GM19455 (cell line): Measurements from ENCODE around the gene ELOVL6.
"Not testable (repeated sequence)": the region's sequence is repeated elsewhere in the genome, so short reads cannot be mapped to it uniquely, and the experiment has no call there.

Experiments used
- ATAC-seq: cut with Tn5 transposase; IDR thresholded peaks from one replicate; pipeline ENCODE4 v1.9.1; 2021; ENCODE audit not compliant: unreplicated experiment

Gene ELOVL6

DNA sequence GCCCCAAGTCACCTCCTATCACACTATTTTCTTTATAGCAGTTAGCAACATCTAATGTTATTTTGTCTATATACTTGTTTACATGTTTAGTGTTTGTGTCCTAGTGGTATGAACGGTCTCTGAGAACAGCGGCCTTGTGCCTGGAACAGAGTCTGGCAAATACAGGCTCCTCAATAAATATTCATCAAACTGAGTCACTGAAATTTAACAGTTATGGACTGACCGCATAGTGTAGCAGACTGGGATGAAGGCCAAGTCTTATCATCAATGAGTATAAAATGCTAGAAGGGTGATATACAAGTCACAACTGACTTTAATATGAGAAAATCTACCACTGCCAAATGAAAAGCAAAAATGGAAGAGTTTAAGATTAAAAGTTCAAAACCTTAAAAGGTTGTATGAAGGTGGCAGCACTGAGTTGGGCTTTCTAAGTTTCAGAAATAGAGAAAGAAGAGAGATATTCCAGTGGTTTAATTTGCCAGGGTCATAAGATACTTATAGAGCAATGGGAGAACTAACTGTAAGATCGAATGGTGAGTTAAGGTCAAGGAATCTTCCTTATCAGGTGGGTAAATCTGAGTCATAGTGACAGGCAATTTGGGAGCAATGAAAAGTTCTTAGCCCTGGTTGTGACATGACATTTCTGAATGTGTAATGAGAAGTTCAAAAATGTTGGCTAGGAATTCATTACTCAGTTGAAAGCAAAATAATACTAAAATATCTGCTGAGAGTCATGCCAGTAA, 34.9 kb downstream of the ELOVL6 start:
- no peak for ATAC-seq

DNA sequence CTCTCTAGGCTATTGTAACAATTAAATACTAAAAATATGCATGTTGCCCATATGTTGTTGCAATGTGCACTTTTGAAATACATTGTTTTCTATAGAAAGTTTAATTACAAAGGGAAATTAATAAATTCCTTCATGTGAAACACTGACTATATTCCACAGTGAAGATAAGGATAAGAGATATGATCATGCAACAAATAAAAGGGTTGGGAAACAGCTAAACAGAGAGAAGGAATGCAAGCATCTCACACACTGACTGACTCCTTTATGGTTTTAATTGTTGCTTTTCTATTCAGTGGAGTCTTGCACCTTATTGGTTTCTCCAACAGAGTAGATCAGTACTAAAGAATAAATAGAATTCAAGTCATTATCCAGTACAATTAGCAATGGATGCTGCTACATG, 37.8 kb downstream of the ELOVL6 start:
- no peak for ATAC-seq

DNA sequence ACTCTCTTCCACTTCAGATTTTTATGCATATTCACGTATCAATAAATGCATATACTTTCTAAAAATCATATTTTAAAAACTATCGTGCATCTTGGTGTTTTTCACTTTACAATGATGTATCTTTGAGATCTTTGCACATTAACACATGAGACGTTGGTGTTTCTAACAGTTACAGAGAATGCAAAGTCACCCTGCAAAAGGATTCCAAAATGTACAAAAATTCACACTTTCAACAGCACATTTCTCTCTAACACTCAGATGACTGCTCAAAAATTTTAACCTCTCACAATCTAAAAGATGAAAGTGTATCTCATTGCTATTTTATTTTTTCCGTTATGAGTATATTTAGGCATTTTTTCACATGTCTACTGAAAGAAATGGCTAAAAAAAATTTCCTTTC, 38.9 kb downstream of the ELOVL6 start:
- ATAC-seq = no peak

DNA sequence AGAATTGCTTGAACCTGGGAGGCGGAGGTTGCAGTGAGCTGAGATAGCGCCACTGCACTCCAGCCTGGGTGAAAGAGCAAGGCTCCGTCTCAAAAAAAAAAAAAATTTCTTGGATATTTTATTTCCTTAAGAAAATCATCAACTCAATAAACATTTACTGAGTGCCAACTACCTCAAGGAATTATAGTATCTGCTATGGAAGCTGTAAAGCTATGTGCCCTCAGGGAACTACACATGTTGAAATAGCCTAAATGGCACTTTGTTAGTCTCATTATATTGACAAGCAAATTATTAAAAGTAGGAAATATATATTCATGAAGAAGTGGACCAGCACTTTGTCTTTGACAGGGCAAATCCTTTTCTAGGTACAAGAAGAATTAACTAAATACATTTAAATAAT, 40.8 kb downstream of the ELOVL6 start:
- ATAC-seq = no peak

DNA sequence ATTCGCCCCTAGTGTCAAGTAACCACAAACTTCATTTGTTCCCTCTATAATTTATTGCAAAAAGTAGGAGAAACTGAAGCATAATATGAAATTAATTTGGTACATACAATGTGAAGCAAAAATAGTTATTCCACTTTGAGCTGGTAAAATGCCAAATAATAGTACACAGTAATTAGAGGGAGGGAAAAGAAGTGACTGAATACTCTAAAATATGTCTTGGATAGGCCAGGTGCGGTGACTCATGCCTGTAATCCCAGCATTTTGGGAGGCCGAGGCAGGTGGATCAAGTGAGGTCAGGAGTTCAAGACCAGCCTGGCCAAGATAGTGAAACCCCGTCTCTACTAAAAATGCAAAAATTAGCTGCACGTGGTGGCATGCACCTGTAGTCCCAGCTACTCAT, 41.2 kb downstream of the ELOVL6 start:
- not testable (repeated sequence) for ATAC-seq

DNA sequence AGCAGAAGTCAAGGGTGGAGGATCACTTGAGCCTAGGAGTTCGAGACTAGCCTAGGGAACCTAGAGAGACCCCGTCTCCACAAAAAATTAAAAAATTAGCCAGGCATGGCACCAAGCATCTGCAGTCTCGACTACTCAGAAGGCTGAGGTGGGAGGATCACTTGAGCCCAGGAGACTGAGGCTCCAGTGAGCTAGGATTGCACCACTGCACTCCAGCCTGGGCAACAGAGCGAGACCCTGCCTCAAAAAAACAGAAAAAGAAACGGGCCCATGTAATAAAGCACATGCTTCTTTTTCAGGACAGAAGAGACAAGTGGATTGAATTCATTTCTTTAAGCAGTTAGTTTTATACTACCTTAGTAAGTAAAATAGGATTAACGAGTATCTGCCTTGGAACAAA, 42.0 kb downstream of the ELOVL6 start:
- ATAC-seq = no peak

DNA sequence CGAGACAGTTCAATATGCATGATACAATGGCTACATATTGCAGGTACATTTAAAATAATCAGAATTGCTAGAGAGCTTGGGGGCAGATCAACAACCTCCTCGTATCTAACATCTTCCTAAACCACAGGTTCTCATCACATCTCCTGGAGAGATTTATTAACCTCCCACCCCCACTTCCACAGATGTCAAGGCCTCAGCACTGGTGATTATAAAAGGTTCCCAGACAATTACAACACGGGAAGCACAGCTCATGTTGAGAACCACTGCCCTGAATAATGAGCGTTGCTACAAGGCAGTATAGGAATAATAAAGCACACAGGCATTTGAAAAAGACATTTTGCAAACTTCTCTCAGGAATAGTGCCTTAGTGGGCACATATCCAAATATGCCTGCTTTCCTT, 42.8 kb downstream of the ELOVL6 start:
- ATAC-seq = no peak

DNA sequence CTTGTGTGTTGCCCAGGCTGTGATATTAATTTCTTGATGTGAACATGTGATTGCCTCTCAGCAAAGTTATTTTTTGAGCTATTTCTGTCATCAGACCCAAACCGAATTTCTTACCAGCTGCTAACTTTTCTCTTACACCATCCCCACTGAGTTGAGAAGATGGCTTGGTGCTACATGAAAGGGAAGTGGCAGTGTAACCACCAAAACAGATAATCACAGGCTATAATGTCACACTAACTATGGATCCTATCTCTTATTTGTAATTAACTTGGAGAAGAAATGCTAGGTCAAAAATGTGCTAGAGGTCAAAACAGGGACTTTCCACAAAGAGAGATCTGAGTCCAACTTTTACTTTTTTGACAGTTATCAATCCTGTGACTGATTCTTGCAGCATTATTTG, 43.8 kb downstream of the ELOVL6 start:
- ATAC-seq = no peak

DNA sequence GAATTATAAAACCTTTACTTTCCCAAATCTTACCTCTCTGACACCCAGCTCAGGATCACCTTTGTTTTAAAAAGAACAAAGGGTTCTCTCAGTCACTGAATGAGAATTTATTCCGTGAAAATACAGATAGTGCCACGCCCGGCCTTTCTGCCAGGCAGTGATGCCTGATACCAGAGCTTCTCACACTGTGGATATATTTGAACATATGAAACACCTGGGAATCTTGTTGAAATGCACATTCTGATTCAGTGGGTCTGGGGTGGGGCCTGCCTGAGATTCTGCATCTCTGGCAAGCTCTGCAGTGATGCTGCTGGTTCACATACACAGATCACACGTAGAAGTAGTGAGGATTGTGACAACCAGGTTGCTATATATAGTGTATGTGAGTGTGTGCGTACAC, 46.0 kb downstream of the ELOVL6 start:
- no peak for ATAC-seq

DNA sequence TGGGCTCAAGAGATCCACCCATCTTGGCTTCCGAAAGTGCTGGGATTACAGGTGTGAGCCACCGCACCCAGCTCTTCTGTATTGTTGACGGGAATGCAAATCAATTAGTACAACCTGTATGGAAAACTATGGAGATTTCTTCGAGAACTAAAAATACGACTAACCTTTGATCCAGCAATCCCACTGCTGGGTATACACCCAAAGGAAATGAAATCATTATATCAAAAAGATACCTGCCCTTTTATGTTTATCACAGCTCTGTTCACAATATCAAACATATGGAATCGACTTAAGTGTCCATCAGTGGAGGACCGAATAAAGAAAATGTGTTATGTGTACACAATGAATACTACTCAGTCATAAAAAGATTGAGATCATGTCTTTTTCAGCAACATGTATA, 49.3 kb downstream of the ELOVL6 start:
- ATAC-seq = no peak

DNA sequence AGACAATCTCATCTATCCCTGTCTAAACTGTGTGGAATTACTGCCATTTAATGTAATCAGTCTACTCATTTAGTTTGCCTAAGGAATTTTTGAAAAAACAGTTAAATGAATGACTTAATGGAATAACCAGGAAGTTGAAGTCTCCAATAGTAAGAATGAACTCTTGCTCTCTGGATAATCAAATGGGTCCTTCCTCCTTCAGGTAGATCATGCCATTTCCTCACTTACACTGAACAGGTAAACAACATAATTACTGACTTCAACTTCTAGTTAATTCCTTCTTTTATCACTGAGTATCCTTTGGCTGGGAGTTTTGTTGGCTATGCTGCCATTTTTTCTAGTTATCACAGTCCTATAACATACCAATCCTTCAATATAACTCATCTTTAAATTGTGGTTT, 56.0 kb downstream of the ELOVL6 start:
- ATAC-seq = no peak

DNA sequence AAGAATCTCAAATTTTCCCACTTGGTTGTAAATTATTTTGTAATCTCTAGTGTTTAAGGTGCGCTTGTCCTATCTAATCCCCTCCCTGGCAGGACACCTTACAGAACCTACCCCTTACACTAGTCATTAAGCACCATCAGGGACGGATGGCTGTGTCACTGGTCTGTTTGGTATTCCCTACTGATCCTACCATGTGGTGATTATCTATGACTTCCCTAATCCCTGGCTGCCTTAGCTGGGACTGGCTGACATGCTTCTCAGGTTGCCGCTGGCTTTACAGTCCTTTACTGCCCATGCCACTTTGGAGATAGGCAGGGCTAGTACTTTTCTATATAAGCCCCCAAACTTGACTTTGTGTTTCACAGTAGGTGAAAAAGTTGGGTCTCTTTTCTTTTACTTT, 58.6 kb downstream of the ELOVL6 start:
- no peak for ATAC-seq

DNA sequence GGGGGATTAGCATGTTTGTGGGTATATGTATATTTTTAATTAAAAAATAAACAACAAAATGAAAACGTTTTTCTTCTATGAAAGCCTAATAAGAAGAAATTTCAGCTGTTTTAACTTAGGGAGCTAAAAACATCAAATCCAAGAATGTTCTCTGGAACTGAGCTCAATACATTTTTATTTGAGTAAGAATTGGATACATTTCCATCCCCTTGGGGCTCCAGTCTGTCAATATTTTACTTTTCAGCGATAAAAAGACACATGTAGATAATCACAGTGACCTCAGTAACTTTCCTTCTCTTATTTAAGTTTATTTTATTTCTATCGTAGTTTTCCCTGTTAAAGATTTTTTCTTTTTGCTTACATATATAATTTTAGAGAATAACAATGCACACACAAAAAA, 59.3 kb downstream of the ELOVL6 start:
- ATAC-seq = no peak

DNA sequence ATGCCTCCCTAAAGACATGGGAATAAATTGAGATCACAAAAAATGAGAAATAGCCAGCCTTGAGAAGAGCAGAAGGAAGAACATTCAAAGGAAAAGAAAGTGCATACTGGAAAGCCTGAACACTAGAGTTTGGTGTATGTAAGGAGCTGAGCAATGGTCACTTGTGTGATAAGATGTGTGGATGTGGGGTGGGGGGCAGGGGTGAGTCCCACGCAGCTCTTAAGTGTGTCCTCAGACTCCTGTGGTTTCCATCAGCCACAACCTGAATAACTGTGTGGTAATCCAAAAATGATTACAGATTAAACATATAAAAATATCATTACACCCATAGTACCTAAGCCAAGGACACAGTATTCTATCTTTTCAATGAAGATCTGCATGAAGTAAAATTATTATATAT, 59.9 kb downstream of the ELOVL6 start:
- ATAC-seq = no peak

DNA sequence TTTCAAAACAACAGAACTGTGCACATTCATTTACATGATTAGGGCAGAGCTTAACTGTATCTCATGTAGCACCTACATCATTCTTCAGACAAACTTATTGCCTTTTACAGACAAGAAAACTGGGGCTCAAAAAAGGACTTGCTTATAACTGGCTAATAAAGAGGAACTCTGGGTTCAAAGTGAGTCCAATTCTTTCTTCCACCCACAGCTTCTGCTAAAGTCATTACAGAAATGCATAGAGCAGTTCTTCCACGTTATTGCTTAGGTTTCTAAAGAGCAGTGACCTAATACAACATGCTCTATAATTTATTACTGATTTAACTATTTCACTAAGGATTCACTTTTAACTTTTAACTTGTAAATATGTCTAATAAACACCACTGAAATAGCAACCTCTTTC, 60.6 kb downstream of the ELOVL6 start:
- ATAC-seq = no peak

DNA sequence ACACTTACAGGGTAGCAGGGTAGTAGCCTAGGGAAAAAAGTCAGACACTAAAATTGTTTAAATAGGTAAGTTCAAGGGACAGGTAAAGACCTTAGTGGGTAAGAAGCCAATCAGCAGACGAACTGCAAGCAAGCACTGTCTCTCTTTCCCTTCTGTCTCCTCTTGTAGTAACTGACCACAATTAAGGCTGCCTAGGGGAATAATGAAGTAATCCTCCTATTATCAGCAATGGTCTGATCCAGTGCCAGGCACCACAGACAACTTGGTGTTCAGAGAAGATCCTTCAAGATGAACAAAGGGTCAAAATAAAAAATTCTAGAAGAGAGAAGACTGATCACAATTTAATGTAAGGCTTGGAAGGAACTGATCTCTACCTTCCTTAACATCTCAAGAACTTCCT, 62.9 kb downstream of the ELOVL6 start:
- ATAC-seq = no peak

DNA sequence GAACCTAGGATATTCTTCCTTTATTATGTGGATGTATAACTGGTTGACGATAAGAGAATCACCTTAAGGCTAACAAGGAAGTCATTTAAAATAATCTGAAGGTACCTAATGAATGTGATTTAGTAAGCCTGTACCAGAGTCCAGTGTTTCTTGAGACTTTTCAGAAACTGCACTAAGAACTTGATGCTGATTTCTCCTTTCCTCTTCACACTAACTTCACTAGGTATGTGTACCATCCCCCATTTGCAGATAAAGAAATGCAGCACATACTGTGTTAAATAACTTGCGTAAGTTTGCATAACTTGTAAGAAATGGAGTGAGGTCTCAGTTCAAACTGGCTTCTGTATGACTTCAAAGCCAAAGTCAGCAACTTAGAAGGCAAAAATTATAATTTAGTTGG, 63.3 kb downstream of the ELOVL6 start:
- ATAC-seq = no peak

DNA sequence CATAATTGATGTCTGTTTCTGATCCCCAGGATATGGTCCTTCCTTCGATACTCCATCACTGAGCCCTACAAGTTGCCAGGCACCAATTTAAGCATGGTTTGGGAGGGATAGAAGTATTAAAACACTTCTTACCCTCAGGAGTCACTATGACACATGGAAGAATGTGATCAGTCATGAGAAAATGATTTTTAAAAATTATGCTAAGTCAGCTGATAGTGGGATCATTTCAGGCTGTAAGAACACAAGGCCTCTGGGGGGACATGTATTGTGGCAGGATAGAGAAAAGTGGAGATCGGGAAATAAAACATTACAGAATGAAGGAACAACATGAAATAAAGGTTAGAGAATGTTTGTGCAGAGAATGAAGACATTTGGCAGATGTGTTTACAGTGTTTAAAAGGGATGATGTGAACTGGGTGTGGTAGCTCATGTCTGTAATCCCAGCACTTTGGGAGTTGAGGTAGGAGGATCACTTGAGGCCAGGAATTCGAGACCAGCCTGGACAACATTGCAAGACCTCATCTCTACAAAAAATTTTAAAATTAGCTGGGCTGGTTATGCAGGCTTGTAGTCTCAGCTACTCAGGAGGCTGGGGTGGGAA, 64.0 kb downstream of the ELOVL6 start:
- no peak for ATAC-seq

DNA sequence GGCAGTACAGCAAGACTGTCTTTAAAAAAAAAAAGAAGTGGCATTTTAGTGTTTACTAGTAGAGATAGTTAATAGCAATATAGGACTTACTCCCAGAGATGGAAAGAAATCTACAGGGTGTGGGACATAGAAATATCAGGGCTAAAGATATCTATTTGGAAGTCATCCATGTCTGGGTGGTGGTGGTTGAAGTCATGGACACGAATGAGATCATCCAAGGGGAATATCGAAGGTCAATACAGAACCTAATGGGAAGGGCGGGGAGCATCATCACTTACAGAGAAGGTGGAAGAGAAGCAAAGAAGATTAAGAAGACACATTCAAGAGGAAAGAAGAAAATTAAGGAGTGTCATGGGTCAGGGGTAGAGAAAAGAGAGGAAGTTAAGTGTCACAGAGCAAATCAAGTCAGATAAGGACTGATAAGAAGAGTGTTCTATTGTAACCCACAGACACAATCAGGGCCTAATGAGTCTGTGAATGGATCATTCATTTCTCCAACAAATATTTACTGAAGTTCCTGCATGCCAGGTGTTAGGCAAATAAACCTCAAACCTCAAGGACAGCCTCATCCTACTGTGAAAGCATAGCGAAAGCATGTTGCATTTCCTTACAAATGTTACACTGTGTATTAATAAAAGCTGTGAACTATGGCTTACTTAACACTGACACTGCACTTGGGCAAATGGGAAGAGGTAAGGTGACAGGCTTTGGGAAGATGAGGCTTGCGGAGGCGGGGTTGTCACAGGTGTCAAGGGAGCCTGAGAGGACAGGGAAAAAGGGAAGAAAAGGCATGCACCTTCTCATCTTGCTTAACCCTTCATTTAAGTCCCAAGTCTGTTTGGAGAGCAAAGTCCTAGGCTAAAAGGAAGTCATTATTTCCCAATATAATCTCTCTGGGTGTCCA, 65.3 kb downstream of the ELOVL6 start:
- ATAC-seq = no peak

DNA sequence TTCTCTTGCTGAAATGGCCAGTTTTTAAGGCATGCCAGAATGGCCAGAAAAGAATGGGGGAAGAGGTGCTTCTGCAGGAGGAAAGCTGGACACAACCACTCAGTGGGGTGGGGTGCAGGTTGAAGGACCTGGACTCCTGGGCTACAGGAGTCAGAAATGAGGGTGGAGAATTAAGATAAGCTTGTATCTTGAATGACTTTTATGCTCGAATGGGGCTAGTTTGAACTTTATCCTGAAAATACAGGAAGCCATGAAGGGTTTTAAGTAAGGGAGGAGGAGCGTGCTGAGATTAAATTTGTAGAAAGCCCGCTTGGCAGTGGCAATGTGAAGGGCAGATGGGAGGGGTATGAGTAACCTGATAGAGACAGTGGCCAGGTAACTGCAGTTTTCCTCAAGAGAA, 66.5 kb downstream of the ELOVL6 start:
- ATAC-seq = no peak

DNA sequence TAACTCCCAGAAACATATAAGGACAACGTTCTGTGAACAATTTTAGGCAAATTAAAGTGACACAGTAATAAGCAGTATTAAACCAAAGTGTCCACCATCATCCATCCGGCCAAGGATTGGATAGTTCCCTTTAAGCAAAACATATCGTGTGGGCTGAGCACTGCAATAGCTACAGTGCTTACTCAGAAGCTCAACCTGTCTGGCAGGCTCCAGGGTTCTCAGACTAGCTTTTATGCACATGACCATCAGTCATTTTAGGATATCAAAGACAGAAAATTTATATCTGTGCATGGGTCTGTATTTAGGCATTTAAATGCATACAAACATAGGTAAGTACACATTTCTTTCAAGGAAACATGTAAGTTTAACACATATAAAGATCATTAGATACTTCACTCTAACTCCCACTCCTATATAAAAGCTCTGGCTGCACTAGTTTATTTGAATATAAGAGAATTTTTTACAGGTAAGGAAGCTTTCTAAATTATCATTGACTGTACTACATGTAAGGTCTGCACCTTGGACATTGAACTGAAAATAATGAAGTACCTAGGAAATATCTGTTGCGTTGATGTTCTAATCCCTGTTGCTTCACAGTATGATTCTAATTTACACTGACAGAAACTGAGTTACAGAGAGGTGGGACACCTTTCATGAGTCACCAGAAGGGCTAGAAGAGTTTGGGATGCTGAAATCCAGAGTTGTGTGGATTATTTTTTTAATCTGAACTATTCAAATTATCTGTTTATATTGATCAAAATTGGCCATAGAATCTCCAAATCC, 67.6 kb downstream of the ELOVL6 start:
- ATAC-seq = no peak
